HEK293 (cell line): ENCODE results near the gene APH1A.

Experiments
- AEBP2 ChIP-seq: fragments of 450-650 bp; formaldehyde crosslinking; IDR thresholded peaks from 2 replicates; pipeline ENCODE4 v1.5.1; 2016; ENCODE audit warnings: missing biosample characterization, missing genetic modification characterization, borderline replicate concordance
- BCL11B ChIP-seq: fragments of 450-650 bp; formaldehyde crosslinking; IDR thresholded peaks from 2 replicates; pipeline ENCODE4 v1.5.1; 2016; ENCODE audit warnings: low read depth, missing biosample characterization, missing genetic modification characterization
- FEZF1 ChIP-seq: fragments of 450-650 bp; formaldehyde crosslinking; IDR thresholded peaks from 2 replicates; pipeline ENCODE4 v1.5.1; 2016; ENCODE audit warnings: missing biosample characterization, missing genetic modification characterization
- HIC1 ChIP-seq: fragments of 450-650 bp; formaldehyde crosslinking; IDR thresholded peaks from 2 replicates; pipeline ENCODE4 v1.5.1; 2016; ENCODE audit warnings: missing biosample characterization, missing genetic modification characterization
- MEIS1 ChIP-seq: sonication (generic); formaldehyde crosslinking; IDR thresholded peaks from 2 replicates; pipeline ENCODE4 v1.8.1; 2022; ENCODE audit warnings: missing genetic modification reagents, mild to moderate bottlenecking, borderline replicate concordance
- OSR2 ChIP-seq: fragments of 450-650 bp; formaldehyde crosslinking; IDR thresholded peaks from 2 replicates; pipeline ENCODE4 v1.5.1; 2016; ENCODE audit warnings: missing biosample characterization, missing genetic modification characterization
- PBX3 ChIP-seq: sonication (generic); formaldehyde crosslinking; IDR thresholded peaks from 2 replicates; pipeline ENCODE4 v1.8.1; 2022; ENCODE audit warnings: mild to moderate bottlenecking, moderate library complexity, missing genetic modification reagents
- SETDB1 ChIP-seq: IDR thresholded peaks from one replicate; pipeline ENCODE4 v1.6.1; 2017; ENCODE audit warnings: mild to moderate bottlenecking, low read length, moderate library complexity, mixed read lengths; ENCODE audit not compliant: insufficient read length
- SP3 ChIP-seq: fragments of 450-650 bp; formaldehyde crosslinking; IDR thresholded peaks from 2 replicates; pipeline ENCODE4 v1.5.1; 2016; ENCODE audit warnings: missing biosample characterization, missing genetic modification characterization
- TCF7L2 ChIP-seq: IDR thresholded peaks from 2 replicates; pipeline ENCODE4 v1.6.1; 2011; ENCODE audit warnings: low read depth, mild to moderate bottlenecking, inconsistent platforms, low read length, moderate library complexity, borderline replicate concordance
- TRIM28 ChIP-seq: IDR thresholded peaks from 2 replicates; pipeline ENCODE4 v1.6.1; 2011; ENCODE audit warnings: low read length, control low read depth, borderline replicate concordance
- YY2 ChIP-seq: fragments of 450-650 bp; formaldehyde crosslinking; IDR thresholded peaks from 2 replicates; pipeline ENCODE4 v1.5.1; 2016; ENCODE audit warnings: missing biosample characterization, missing genetic modification characterization
- ZBTB20 ChIP-seq: fragments of 450-650 bp; formaldehyde crosslinking; IDR thresholded peaks from 2 replicates; pipeline ENCODE4 v1.5.1; 2016; ENCODE audit warnings: missing biosample characterization, missing genetic modification characterization
- ZBTB21 ChIP-seq: fragments of 450-650 bp; formaldehyde crosslinking; IDR thresholded peaks from 2 replicates; pipeline ENCODE4 v1.5.1; 2017; ENCODE audit warnings: missing biosample characterization, missing genetic modification characterization
- ZNF132 ChIP-seq: fragments of 450-650 bp; formaldehyde crosslinking; IDR thresholded peaks from 2 replicates; pipeline ENCODE4 v1.5.1; 2017; ENCODE audit warnings: missing biosample characterization, missing genetic modification characterization, borderline replicate concordance
- ZNF148 ChIP-seq: fragments of 450-650 bp; formaldehyde crosslinking; IDR thresholded peaks from 2 replicates; pipeline ENCODE4 v1.5.0; 2017; ENCODE audit warnings: missing biosample characterization, missing genetic modification characterization, borderline replicate concordance
- ZNF184 ChIP-seq: fragments of 450-650 bp; IDR thresholded peaks from 2 replicates; pipeline ENCODE4 v1.5.1; 2018; ENCODE audit warnings: missing biosample characterization, mild to moderate bottlenecking, missing genetic modification characterization
- ZNF2 ChIP-seq: fragments of 450-650 bp; formaldehyde crosslinking; IDR thresholded peaks from 2 replicates; pipeline ENCODE4 v1.5.1; 2016; ENCODE audit warnings: missing biosample characterization, missing genetic modification characterization
- ZNF311 ChIP-seq: fragments of 450-650 bp; formaldehyde crosslinking; IDR thresholded peaks from 2 replicates; pipeline ENCODE4 v1.5.1; 2017; ENCODE audit warnings: missing biosample characterization, missing genetic modification characterization, borderline replicate concordance
- ZNF416 ChIP-seq: fragments of 450-650 bp; formaldehyde crosslinking; IDR thresholded peaks from 2 replicates; pipeline ENCODE4 v1.5.1; 2016; ENCODE audit warnings: missing biosample characterization, missing genetic modification characterization
- ZNF473 ChIP-seq: fragments of 450-650 bp; formaldehyde crosslinking; IDR thresholded peaks from 2 replicates; pipeline ENCODE4 v1.5.1; 2017; ENCODE audit warnings: missing biosample characterization, missing genetic modification characterization
- ZNF548 ChIP-seq: fragments of 450-650 bp; formaldehyde crosslinking; IDR thresholded peaks from 2 replicates; pipeline ENCODE4 v1.5.1; 2016; ENCODE audit warnings: missing biosample characterization, missing genetic modification characterization
- ZNF555 ChIP-seq: fragments of 450-650 bp; formaldehyde crosslinking; conservative IDR thresholded peaks from 2 replicates; pipeline ENCODE4 v1.5.1; 2017; ENCODE audit warnings: missing biosample characterization, mild to moderate bottlenecking, missing genetic modification characterization, inconsistent platforms
- ZNF626 ChIP-seq: fragments of 450-650 bp; sonication (Bioruptor Pico); formaldehyde crosslinking; IDR thresholded peaks from 2 replicates; pipeline ENCODE4 v1.5.1; 2018; ENCODE audit warnings: missing biosample characterization, missing genetic modification characterization, inconsistent platforms
- ZNF639 ChIP-seq: fragments of 450-650 bp; formaldehyde crosslinking; IDR thresholded peaks from 2 replicates; pipeline ENCODE4 v1.5.1; 2016; ENCODE audit warnings: missing biosample characterization, missing genetic modification characterization
- ZNF692 ChIP-seq: fragments of 450-650 bp; formaldehyde crosslinking; IDR thresholded peaks from 2 replicates; pipeline ENCODE4 v1.5.1; 2016; ENCODE audit warnings: missing biosample characterization, missing genetic modification characterization
- ZNF76 ChIP-seq: fragments of 450-650 bp; formaldehyde crosslinking; IDR thresholded peaks from 2 replicates; pipeline ENCODE4; 2016; ENCODE audit warnings: low read depth, missing biosample characterization, missing genetic modification characterization, borderline replicate concordance
- ZSCAN4 ChIP-seq: fragments of 450-650 bp; formaldehyde crosslinking; IDR thresholded peaks from 2 replicates; pipeline ENCODE4 v1.5.1; 2017; ENCODE audit warnings: missing biosample characterization, missing genetic modification characterization

APH1A gene

GRCh38 chr1:150293433-150294253 lies 24.8 kb upstream of the APH1A start, which contains the start of gene MRPS21 (continued):
- no peak for TF ChIP-seq PBX3 (CRISPR knock-in tag)
- TF ChIP-seq ZNF548: no peak
- no peak for TF ChIP-seq HIC1
- TF ChIP-seq ZNF555 (tag by site-specific recombination): no peak
- no peak for TF ChIP-seq BCL11B (tag by site-specific recombination)
- no peak for TF ChIP-seq TCF7L2
- no peak for TF ChIP-seq ZNF132
- no peak for TF ChIP-seq ZNF626 (tag by site-specific recombination)
- no peak for TF ChIP-seq ZSCAN4 (tag by site-specific recombination)
- peak; percentile 20; the same call in 1 of the 2 replicates for TF ChIP-seq ZBTB20
- no peak for TF ChIP-seq FEZF1 (tag by site-specific recombination)
- TF ChIP-seq ZNF184 (tag by site-specific recombination): no peak
- no peak for TF ChIP-seq SETDB1
- TF ChIP-seq MEIS1 (CRISPR knock-in tag): no peak
- no peak for TF ChIP-seq ZNF416 (tag by site-specific recombination)
- TF ChIP-seq ZBTB21: peak; percentile 54
- TF ChIP-seq ZNF148 (tag by site-specific recombination): no peak
- TF ChIP-seq SP3 (tag by site-specific recombination): no peak
- no peak for TF ChIP-seq ZNF311
- peak; percentile 45; the same call in 1 of the 2 replicates for TF ChIP-seq ZNF2 (tag by site-specific recombination)
- no peak for TF ChIP-seq ZNF639 (tag by site-specific recombination)
- TF ChIP-seq TRIM28: peak; percentile 80; the same call in 1 of the 2 replicates
- no peak for TF ChIP-seq YY2
- TF ChIP-seq AEBP2 (tag by site-specific recombination): no peak
- TF ChIP-seq OSR2 (tag by site-specific recombination): no peak
- no peak for TF ChIP-seq ZNF692 (tag by site-specific recombination)
- TF ChIP-seq ZNF473 (tag by site-specific recombination): no peak
- TF ChIP-seq ZNF76 (tag by site-specific recombination): no peak
